Right ventricle myocardium superior (tissue), 1 donor: Measurements from ENCODE around the gene RNF183. TPM values are rescaled to one million over a fixed set of nuclear protein-coding genes. Genes with fewer than 3 reads are reported as not detected.

Experiments
- total RNA-seq: library from RNA; stranded (reverse); fragmentation: NEBNext Ultra II Directional; extraction: Animal tissue kit (Norgen Biotek cat#: 25700); gene quantifications from one replicate; pipeline ENCODE4 v1.2.1, GENCODE V29; 2021
- donor health status: DM: no; HTN: yes; CAD: no; lungs with severe emphysema.

The RNF183 gene
- total RNA-seq, 1 donor from 2014 or later = not detected

Other genes starting within 250 kb of the RNF183 start
- gene ZFP37, start 246.7 kb downstream of the RNF183 start, total RNA-seq = 1.0 TPM
- 14.1 TPM for gene SLC31A2, start 152.4 kb downstream of the RNF183 start, total RNA-seq
- 18.1 TPM for gene FKBP15, start 82.1 kb downstream of the RNF183 start, total RNA-seq
- 9.4 TPM for gene SLC31A1, start 81.8 kb downstream of the RNF183 start, total RNA-seq
- gene CDC26, start 27.8 kb downstream of the RNF183 start, total RNA-seq = 40.1 TPM
- gene PRPF4, start 27.7 kb downstream of the RNF183 start, total RNA-seq = 11.0 TPM
- gene WDR31, start 36.9 kb upstream of the RNF183 start, total RNA-seq = 13.8 TPM
- gene BSPRY, start 46.2 kb upstream of the RNF183 start, total RNA-seq = 0.24 TPM
- gene HDHD3, start 73.6 kb upstream of the RNF183 start, total RNA-seq = 9.8 TPM
- gene ALAD, start 97.9 kb upstream of the RNF183 start, total RNA-seq = 129 TPM
- 20.6 TPM for gene POLE3, start 107.3 kb upstream of the RNF183 start, total RNA-seq
- 0.27 TPM for gene C9orf43, start 107.4 kb upstream of the RNF183 start, total RNA-seq
- 138 TPM for gene RGS3, start 160.4 kb upstream of the RNF183 start, total RNA-seq